Ectodermal cell (in vitro differentiated cells): ENCODE measurements around the gene SUSD4.

Source experiments
- H3K27ac ChIP-seq: 2 replicates; pipeline ENCODE4 v1.7.0; 2013; ENCODE audit warnings: mild to moderate bottlenecking, low read depth, low read length; ENCODE audit not compliant: insufficient read depth, poor library complexity, severe bottlenecking
- H3K27me3 ChIP-seq: 2 replicates; pipeline ENCODE4 v1.7.0; 2013; ENCODE audit warnings: mild to moderate bottlenecking, low read length; ENCODE audit not compliant: insufficient read depth, control insufficient read depth, poor library complexity, severe bottlenecking
- H3K36me3 ChIP-seq: one replicate; pipeline ENCODE4 v1.7.0; 2013; ENCODE audit warnings: low read length; ENCODE audit not compliant: control insufficient read depth, insufficient read depth
- H3K4me1 ChIP-seq: one replicate; pipeline ENCODE4 v1.7.0; 2013; ENCODE audit warnings: low read length; ENCODE audit not compliant: control insufficient read depth, insufficient read depth
- H3K4me3 ChIP-seq: 2 replicates; pipeline ENCODE4 v1.7.0; 2013; ENCODE audit warnings: low read depth, low read length, control low read depth; ENCODE audit not compliant: insufficient read depth
- H3K9me3 ChIP-seq: 2 replicates; pipeline ENCODE4 v1.7.0; 2013; ENCODE audit warnings: mild to moderate bottlenecking, low read length, moderate library complexity; ENCODE audit not compliant: control insufficient read depth
- WGBS, 2 experiments: methylation state at CpG; one replicate each; pipeline ENCODE4 v1.1.7; 2013; ENCODE audit warnings: missing lambda C conversion rate in 2 of 2; 5-methylcytosine and 5-hydroxymethylcytosine counted together

Gene SUSD4

GRCh38 chr1:223248001-223248769 lies 115.8 kb downstream of the SUSD4 start:
- WGBS, 2 experiments = 87 to 91% methylated on average over 6 of the region's 6 CpGs
- H3K27me3 ChIP-seq = peaks cover 3% of the 10 kb centered on the region
- H3K4me3 ChIP-seq = no peak overlapping the region
- H3K9me3 ChIP-seq = no peaks in the 10 kb centered on the region
- no peak overlapping the region for H3K27ac ChIP-seq
- H3K36me3 ChIP-seq = no peaks in the 10 kb centered on the region
- no peaks in the 10 kb centered on the region for H3K4me1 ChIP-seq

- Histone ChIP-seq H3K36me3 (no peaks in the 10 kb centered on the region), H3K27me3 (peaks cover 3% of the 10 kb centered on the region), H3K27ac (no peak overlapping the region), H3K4me3 (no peak overlapping the region), H3K4me1 (no peaks in the 10 kb centered on the region), H3K9me3 (no peaks in the 10 kb centered on the region)
- 72 to 76% methylated on average over 4 to 5 of the region's 5 CpGs for WGBS, 2 experiments
Observed at GRCh38 chr1:223246476-223247112, 117.4 kb downstream of the SUSD4 start.

GRCh38 chr1:223245983-223246382 lies 118.0 kb downstream of the SUSD4 start:
- no peaks in the 10 kb centered on the region for H3K9me3 ChIP-seq
- WGBS, 2 experiments = 94 to 95% methylated on average over 7 of the region's 7 CpGs
- H3K4me3 ChIP-seq = no peak overlapping the region
- no peak overlapping the region for H3K27ac ChIP-seq
- H3K4me1 ChIP-seq = no peaks in the 10 kb centered on the region
- H3K27me3 ChIP-seq = peaks cover 3% of the 10 kb centered on the region
- H3K36me3 ChIP-seq = no peaks in the 10 kb centered on the region

- no peak overlapping the region for H3K4me3 ChIP-seq
Observed at GRCh38 chr1:223245411-223245810, 118.6 kb downstream of the SUSD4 start.

GRCh38 chr1:223244366-223245103 lies 119.4 kb downstream of the SUSD4 start:
- H3K4me3 ChIP-seq = no peak overlapping the region
- H3K4me1 ChIP-seq = no peaks in the 10 kb centered on the region
- H3K27ac ChIP-seq = no peak overlapping the region
- peaks cover 3% of the 10 kb centered on the region for H3K27me3 ChIP-seq
- H3K36me3 ChIP-seq = no peaks in the 10 kb centered on the region
- 94 to 95% methylated on average over 4 of the region's 4 CpGs for WGBS, 2 experiments
- peaks cover 2% of the 10 kb centered on the region for H3K9me3 ChIP-seq

More at GRCh38 chr1:223245411-223245810, 118.6 kb downstream of the SUSD4 start:
- H3K27me3 ChIP-seq = peaks cover 3% of the 10 kb centered on the region
- no peaks in the 10 kb centered on the region for H3K36me3 ChIP-seq
- no peak overlapping the region for H3K27ac ChIP-seq
- 94 to 95% methylated on average over 5 of the region's 5 CpGs for WGBS, 2 experiments
- H3K9me3 ChIP-seq = peaks cover 2% of the 10 kb centered on the region
- no peaks in the 10 kb centered on the region for H3K4me1 ChIP-seq

- Histone ChIP-seq H3K27me3 (no peaks in the 10 kb centered on the region), H3K4me3 (no peak overlapping the region), H3K27ac (no peak overlapping the region), H3K4me1 (no peaks in the 10 kb centered on the region), H3K36me3 (no peaks in the 10 kb centered on the region), H3K9me3 (peaks cover 2% of the 10 kb centered on the region)
- WGBS, 2 experiments = 84 to 86% methylated on average over 4 to 6 of the region's 6 CpGs
Observed at GRCh38 chr1:223243441-223244050, 120.4 kb downstream of the SUSD4 start.

GRCh38 chr1:223242971-223243370 lies 121.0 kb downstream of the SUSD4 start:
- no peaks in the 10 kb centered on the region for H3K4me1 ChIP-seq
- H3K9me3 ChIP-seq = peaks cover 2% of the 10 kb centered on the region
- H3K36me3 ChIP-seq = no peaks in the 10 kb centered on the region
- 96 to 98% methylated on average over 7 of the region's 7 CpGs for WGBS, 2 experiments
- no peak overlapping the region for H3K27ac ChIP-seq
- no peaks in the 10 kb centered on the region for H3K27me3 ChIP-seq
- no peak overlapping the region for H3K4me3 ChIP-seq

- H3K4me3 ChIP-seq = no peak overlapping the region
- H3K36me3 ChIP-seq = no peaks in the 10 kb centered on the region
- no peaks in the 10 kb centered on the region for H3K4me1 ChIP-seq
- 89 to 90% methylated on average over 6 of the region's 6 CpGs for WGBS, 2 experiments
- no peak overlapping the region for H3K27ac ChIP-seq
- no peaks in the 10 kb centered on the region for H3K27me3 ChIP-seq
- H3K9me3 ChIP-seq = peaks cover 2% of the 10 kb centered on the region
Observed at GRCh38 chr1:223242382-223242955, 121.5 kb downstream of the SUSD4 start.

- H3K9me3 ChIP-seq = peaks cover 2% of the 10 kb centered on the region
- no peak overlapping the region for H3K27ac ChIP-seq
- no peaks in the 10 kb centered on the region for H3K4me1 ChIP-seq
- H3K4me3 ChIP-seq = no peak overlapping the region
- H3K36me3 ChIP-seq = no peaks in the 10 kb centered on the region
- 62 to 83% methylated on average over 2 of the region's 2 CpGs for WGBS, 2 experiments
- no peaks in the 10 kb centered on the region for H3K27me3 ChIP-seq
Observed at GRCh38 chr1:223240122-223240521, 123.9 kb downstream of the SUSD4 start.
